Islet precursor cell (in vitro differentiated cells): Measurements from ENCODE around the gene CALML3.
A peak's percentile ranks its signal among the peaks of the same experiment; 100 is the strongest.

Experiments used
- DNase-seq: peaks from one replicate; pipeline ENCODE4 v3.0.0-alpha.2; 2018

The CALML3 gene

GRCh38 chr10:5492322-5492855, 32.4 kb upstream of the CALML3 start:
- DNase-seq: no peak

- no peak for DNase-seq
Measured at GRCh38 chr10:5492929-5493576, 31.7 kb upstream of the CALML3 start.

DNA sequence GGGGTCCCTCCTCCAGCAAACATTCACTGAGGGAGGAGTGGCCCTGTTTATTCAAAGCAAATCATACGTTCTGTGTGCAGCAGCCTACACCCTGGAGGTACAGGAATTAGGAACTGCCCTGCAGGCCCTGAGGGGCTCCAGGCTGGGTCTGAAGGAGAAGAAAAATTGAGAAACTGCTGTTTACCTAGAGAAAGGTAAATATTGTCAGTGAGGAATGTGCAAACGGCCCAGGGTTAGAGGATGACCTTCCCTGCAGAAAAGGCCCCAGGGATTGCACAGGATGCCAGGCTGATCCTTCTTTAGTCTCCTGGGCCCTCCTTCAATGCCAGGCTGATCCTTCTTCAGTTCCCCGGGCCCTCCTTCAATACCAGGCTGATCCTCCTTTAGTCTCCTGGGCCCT, 31.1 kb upstream of the CALML3 start:
- DNase-seq: no peak

DNA sequence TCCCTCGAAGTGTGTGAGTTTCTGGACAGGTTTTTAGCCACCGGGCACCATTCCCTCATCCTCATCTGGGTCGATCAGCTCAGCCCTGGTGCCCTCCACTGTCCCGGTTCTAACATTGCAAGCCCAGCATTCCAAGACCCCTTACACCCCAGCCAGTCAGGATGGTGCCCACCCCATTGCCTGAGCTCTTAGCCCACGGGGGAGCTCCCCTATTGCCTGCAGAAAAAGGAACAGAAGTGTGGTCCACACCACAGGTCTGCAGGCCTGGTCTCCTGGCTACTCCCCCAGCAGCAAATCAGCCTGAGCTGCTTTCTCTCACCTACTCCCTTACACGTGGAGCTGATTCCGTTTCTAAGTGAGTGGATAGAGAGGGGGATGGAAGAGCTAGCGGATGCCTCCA, 30.1 kb upstream of the CALML3 start:
- no peak for DNase-seq

DNA sequence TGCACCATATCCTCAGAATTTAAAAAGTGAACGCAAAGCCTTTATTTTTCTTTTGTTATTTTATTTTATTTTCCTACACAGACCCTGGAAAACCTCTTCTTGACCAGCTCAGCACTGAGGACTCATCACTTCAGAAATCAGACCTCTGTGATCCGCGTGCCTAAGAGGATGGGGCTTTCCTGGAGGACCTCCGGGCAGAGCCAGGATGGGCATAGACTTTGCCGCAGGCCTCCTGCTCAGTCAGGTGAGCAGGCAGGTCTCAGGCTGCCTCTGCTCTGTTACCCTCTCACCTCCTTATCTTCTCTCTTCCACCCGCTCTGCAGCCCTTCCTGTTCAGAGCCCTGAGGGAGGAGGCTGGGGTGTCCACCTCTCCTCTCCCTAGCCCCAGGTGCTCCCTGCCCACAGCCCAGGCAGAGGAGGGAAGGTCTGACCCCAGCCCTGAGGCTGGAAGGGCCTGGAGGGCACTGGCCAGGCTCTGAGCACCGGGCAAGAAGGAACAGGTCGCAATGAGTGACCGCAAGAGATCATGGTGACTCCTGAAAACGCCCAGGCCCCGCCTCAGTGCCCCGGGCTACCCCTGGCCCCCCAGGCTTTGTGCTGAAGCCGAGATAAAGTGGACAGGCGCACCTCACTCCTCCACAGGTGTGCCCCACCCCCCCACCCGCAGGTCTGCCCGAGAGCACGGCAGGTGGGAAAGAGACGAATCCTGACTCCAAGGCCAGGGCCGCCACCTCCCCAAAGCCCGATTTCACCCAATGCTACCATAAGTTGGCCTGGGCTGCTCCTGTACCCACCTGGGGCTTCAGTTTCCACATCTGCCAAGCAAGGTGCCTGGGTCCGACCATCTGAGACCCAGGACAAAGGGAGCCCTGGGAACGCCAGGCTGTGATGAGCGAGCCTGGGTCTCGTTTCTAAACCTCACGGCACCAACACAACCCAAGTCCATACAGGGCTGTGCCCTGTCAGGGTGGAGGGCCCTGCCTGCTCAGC, 28.2 kb upstream of the CALML3 start:
- peak; percentile 55 for DNase-seq

- peak; percentile 23 for DNase-seq
Measured at GRCh38 chr10:5497289-5497688, 27.5 kb upstream of the CALML3 start.

GRCh38 chr10:5497948-5498730, 26.6 kb upstream of the CALML3 start:
- peak; percentile 43 for DNase-seq

GRCh38 chr10:5498791-5499492, 25.8 kb upstream of the CALML3 start:
- DNase-seq: peak; percentile 54

DNA sequence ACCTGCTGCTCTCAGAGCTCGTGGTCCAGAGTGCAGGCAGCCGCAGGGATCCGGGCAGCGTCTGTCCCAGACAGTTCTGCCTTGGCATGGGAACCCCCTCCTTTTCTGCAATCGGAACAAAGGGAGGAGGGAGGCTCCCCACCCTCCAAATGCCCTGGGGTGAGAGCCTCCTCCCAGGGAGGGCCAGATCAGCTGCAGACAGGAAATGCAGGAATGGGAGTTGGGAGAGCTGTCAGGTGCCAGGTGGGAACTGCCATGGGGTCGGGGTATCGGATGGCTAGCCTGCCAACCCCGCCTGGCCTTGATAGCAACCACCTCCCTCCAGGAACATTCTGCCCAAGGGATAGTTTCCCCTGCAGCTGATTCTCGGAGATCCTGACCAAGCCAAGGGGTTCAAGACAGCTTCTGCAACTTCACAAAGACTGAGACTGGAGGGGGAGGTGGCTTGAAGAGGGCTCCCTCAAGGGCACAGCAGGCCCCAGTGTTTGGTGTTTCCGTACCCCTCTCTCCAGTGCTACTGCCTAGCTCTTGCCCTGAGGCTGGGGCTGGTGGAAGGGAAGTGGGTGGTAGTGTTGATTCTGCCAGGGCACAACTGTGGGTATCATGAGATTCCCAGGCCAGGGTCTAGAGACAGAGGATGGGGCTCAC, 25.1 kb upstream of the CALML3 start, which contains the start of gene CALML5:
Gene CALML5 (minus strand): TSS at position 78 of the 648 bp plus-strand sequence. CDS start 132 bp downstream, outside the sequence.
- DNase-seq: peak; percentile 35

- DNase-seq: peak; percentile 22
Measured at GRCh38 chr10:5500162-5500670, 24.5 kb upstream of the CALML3 start.

DNA sequence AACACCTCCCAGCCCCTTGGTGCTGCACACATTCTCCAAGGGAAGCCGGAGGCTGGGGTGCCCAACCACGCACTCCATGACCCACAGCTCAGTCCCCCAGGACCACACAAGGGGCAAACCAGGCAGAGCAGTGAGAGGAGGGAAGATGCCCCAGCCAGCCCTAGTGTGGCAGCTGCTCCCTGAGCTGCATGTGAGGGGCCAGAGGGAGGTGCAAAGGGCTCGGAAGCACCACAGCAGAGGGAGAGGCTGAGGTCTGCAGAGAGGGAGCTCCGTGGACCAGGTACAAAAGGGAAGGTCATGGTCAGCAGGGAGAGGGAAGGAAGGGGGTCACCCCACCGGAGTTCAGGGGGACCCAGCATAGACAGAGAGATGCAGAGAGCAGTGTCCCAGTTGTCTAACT, 23.9 kb upstream of the CALML3 start:
- DNase-seq: peak; percentile 48

DNA sequence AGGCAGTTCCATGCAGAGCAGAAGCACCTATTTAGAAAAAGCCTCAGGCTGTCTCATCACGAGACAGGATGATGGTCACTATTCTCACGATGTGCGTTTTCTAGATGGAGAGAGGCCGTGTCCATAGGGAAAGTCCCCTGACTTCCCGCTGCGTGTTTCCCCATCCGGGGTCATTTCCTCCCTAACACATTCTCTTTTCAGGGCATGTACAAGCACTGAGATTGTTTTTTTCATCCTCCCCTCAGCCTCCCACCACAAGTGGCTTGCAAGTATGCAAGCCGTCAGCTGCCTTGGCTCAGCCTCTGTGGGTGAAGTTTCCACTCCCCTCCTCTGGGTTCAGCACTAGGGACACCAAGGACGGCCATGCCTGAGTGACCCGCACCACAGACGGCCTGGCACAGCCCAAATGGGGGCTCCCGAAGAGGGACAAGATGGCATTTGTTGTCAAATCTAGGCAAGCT, 22.7 kb upstream of the CALML3 start:
- no peak for DNase-seq

GRCh38 chr10:5502571-5503476, 21.9 kb upstream of the CALML3 start:
- DNase-seq: no peak

DNA sequence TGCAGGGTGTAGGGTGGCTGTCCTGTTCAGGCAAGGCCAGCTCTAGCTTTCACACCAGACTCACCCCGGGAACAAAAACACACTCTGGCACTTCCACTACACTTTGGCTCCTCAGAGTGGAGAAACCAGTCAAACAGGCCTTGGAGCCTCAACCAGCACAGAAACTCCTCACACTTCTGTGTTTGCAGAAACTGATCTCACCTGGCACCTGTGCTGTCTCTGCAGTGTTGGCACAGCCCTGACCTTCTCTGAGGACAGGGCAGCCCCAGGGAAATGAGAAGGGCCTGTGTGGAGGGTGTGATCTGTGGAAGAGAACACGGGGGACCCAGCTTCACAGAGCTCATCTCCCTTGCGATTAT, 21.3 kb upstream of the CALML3 start:
- peak; percentile 78 for DNase-seq

- DNase-seq: no peak
Measured at GRCh38 chr10:5504146-5505072, 20.4 kb upstream of the CALML3 start.

- no peak for DNase-seq
Measured at GRCh38 chr10:5506246-5506645, 18.5 kb upstream of the CALML3 start.

DNA sequence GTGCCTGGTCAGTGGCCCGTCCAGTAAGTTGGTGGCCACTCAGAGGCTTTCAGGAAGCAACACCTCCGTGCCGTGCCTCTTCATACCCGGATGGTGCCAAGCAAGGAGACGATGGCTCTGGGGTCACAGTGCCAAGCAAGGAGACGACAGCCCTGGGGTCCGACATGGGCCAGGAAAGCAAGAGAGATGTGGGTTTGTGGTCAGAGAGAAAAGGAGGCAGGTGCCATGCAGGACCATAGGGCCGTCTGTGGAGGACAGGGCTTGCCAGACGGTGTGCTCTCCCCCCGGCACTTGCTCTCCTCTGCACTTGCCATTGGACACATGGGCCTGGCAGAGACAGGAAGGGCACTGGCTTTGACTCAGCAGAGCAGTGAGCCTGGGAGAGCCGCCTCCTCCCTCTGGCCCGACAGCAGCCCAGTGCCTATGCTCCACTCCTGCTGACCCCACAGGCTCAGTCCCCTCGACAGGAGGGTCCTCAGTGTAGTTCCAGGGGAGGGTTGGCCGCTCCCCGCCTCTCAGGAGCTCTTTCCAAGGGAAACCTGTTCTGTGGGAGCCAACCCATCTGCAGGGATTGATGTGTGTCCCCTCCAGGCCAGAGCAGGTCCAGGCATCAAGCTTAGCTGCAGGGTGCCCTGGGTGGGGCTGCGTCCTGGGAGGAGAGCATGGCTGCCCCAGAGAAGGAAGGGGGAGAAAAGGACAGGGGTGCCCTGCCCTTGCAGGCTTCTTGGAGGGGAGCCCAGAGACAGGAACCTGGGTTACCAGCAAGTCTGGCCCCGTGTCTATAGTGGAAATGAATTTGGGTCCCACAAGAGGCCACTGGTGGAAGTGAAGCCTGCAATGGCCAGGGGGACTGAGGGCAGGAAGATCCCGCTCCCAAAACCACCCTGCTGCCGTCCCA, 17.8 kb upstream of the CALML3 start:
- no peak for DNase-seq

- DNase-seq: no peak
Measured at GRCh38 chr10:5507649-5508131, 17.1 kb upstream of the CALML3 start.
